DMS53 treated with DMSO at 0.1 percent for 48 hours (cell line): Measurements from ENCODE around the gene UGT2B28.
"Not testable (repeated sequence)": the region's sequence is repeated elsewhere in the genome, so short reads cannot be mapped to it uniquely, and the experiment has no call there.

ENCODE experiments used
- DNase-seq: peaks from one replicate; lab custom pipeline; 2025; ENCODE audit not compliant: unreplicated experiment; lab: John Stamatoyannopoulos, UW

The UGT2B28 gene

GRCh38 chr4:69343114-69343513 is 62.8 kb downstream of the UGT2B28 start:
- DNase-seq = not testable (repeated sequence)

GRCh38 chr4:69343558-69344420 is 63.5 kb downstream of the UGT2B28 start:
- DNase-seq = not testable (repeated sequence)
